GM19025 (cell line): ENCODE data around the gene KCNJ8.
"Not testable (repeated sequence)": the region's sequence is repeated elsewhere in the genome, so short reads cannot be mapped to it uniquely, and the experiment has no call there.

Experiments
- ATAC-seq: cut with Tn5 transposase; IDR thresholded peaks from one replicate; pipeline ENCODE4 v1.9.1; 2021; ENCODE audit warnings: mild to moderate bottlenecking, low read depth, moderate library complexity; ENCODE audit not compliant: unreplicated experiment

The KCNJ8 gene

DNA sequence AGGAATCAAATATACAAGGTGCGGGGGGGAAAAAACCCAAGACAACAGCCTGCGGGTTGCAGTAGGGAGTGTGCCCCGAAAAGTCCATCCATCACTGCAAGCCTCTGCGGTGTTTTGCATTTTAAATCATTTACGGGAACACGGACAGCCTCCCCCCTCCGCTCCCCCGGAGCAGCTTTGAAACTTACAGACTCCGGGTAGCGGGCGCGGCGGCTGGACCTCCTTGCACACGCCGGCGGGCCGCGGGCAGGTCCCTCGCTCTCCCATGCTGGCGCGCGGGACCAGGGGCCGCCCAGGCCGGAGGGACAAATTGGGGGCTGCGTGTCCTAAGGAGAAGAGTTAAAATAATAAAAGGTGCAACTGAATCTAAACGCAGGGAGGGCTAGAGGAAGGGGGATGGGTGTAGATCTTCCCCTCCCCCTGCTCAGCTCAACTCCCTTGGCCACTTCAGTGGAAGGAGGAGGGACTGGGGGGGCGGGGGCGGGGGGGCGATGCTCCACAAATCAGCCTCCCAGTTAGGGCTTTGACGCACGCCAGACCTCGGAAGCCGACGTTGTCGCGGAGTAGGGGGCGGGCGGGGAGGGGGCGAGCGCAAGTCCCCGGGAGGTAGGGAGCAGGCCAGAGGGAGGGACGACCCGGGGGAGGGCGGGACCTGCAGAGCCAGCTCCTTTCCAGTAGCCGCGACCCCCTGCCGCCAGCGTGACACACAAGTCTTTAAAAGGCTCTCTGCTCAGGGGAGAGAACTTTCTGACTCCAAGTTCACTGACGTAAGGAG lies at the start of gene KCNJ8:
KCNJ8 (minus strand) TSS at position 349 of the 775 bp plus-strand sequence. CDS start 1,090 bp downstream, outside the sequence.
- ATAC-seq: no peak

DNA sequence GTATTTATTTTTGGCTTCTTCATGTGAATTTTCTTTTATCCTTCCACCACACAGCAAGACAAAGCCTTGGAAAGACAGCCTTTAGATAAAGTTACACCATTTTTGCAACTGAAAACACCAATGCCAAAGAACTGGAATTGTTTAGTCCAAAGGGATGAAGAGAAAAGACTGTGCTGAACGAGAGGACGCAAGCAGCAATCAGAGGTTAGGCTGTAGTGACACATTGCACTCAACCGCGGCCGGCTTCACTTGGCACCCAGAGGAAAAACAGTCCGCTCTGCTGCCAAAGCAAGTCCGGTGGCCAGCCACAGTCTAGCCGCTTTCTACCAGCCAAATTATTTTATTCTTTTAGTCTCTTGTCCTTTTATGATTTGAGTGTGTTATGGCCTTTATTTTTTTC lies 49.1 kb upstream of the KCNJ8 start:
- no peak for ATAC-seq

DNA sequence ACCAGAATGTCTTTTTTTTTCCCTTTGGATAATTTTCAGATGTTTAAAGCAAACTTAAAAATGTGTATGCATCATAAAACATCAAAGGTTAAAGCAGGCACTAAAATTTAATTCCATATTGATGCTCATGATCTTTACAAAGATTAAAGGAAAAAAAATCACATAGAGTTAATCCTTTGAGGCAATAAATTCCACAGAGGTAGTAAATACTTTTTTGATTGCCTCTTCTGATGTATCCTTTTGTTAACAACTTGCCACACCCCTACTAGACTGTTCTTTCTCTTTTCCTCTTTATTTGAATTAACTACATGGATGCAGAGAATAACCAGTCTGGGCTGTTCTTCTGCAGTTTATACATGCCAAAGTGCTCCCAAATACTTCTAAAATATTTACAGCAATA lies 45.2 kb upstream of the KCNJ8 start:
- no peak for ATAC-seq

DNA sequence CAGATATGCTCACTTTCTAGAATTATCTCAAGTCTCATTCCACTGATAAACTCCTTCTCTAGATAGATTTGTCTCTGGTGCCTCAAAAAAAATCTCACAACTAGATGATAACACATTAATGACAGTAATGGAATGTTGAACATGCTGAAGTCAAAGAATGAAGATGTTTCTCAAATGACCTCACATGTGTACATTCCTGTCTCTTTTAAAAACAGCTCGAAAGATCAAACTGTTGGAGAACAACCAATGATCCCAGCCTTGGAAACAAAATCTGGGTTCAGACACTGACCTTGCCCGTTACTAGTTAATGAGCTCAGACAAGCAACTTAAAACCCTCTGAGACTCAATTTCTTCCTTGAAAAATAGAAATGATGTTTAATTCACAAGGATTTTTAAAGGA lies 44.7 kb upstream of the KCNJ8 start:
- ATAC-seq: no peak

DNA sequence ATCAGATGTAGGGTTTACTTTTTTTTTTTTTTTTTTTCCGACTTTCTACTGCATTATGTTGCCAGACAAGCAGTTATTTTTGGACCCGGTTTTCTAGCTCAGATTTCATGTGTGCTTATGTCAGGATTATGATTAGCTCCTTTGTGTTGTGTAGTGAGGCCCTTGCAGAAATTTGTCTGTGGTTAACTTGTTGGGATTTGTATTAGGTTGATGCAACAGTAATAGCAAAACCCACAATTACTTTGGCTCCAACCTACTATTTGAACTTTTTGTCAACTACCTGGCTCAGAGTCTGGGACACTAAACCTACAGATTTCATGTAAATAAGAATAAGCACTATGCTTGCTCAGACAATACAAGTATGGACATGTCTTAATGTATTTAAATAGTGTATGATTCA lies 44.1 kb upstream of the KCNJ8 start:
- ATAC-seq: no peak

DNA sequence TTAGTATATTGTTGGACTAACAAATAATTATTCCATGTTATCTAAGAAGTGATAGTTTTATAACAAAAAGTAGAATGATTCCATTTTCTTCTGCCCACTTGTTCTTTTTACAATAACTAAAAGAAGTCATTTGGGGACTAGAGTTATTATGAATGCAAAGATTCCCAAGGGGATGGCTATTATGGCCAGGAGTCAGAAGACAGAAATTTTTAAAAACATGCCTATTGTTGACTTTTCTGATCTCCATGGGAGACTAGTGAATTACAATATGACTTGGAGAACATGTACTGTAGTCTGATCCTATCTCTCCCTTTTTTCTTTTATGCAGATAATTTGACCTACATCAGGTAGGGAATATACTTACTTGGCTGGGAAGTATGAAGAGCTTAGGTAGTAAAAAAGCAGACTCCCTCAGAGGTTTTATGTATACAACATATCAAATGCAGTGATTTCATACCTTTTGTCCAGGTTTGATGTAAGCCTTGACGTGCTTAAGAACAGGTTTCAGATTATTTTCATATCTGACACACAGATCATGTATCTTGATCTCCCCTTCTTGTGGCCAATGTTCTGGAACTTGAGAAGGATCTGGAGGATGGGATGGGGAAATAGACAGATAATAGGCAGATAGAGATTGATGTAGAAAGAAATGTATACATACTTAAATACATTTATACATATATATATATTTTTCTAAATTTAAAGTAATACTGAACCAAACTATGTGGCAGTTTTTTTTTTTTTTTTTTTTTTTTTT lies 41.0 kb upstream of the KCNJ8 start:
- no peak for ATAC-seq

DNA sequence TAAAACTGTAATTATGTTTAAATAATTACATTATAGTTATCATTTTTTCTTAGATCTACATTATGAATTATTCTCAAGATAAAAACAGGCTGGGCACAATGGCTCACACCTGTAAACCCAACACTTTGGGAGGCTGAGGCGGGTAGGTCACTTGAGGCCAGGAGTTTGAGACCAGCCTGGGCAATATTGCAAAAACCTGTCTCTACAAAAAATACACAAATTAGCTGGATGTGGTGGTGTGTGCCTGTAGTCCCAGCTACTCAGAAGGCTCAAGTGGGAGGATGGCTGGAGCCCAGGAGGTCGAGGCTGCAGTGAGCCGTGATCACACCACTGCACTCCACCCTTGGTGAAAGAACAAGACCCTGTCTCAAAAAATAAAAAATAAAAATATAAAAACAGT lies 40.3 kb upstream of the KCNJ8 start:
- ATAC-seq: no peak

DNA sequence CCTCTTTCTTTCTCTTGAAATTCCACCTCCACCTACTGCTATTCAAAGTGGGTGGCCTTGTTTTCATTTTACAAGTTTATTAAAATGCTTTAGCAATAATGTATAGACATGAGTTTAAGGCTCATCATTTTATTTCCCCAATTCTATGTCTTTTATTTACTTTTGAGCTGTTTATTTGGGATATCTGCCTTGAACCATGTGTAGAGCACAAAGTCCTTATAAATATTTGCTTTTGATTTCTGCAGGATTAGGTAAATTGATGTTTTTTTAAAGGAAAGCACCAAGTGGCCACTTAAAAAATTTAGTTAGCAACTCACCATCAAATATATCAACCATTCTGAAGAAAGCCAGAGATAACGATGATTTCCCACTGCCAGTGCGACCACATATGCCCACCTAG lies 39.8 kb upstream of the KCNJ8 start:
- no peak for ATAC-seq

DNA sequence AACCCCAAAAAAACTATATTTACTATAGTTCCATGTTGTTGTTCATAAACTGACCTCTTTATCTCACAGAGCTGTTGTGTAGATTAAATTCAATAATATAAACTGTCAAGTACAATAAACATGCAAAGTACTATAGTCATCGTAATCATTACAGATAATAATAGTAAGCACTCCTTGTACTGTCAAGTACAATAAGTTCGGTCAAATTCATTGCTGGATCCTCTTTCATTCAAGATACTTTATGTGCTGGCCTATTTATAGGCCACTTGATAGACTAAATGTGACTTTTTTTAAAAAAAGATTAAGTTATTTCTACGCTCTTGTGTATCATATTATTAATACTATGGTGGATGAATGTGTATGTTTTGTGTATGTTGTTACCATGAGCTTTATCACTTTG lies 39.2 kb upstream of the KCNJ8 start:
- ATAC-seq: no peak

DNA sequence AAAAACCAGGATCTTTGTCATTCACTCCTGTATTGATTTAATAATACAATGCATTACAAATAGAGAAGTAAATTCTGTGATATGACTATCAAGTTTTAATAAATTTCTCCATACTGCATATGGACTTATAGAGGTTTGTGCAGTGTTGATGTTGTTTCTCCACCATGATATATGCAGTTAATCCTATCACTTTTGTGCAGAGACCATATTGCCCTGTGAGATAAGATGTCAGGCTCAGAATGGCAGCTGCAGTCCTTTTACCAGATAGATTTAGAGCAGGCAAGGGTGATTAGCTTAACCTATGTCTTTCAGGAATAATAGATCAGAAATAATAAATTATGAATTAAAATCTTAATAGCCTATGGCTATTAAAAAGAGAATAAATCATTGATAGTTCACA lies 38.6 kb upstream of the KCNJ8 start:
- no peak for ATAC-seq

DNA sequence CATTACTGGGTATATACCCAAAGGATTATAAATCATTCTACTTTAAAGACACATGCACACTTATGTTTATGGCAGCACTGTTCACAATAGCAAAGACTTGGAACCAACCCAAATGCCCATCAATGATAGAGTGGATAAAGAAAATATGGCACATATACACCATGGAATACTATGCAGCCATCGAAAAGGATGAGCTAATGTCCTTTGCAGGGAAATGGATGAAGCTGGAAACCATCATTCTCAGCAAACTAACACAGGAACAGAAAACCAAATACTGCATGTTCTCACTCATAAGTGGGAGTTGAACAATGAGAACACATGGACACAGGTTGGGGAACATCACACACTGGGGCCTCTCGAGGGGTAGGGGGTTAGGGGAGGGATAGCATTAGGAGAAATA lies 37.8 kb upstream of the KCNJ8 start:
- not testable (repeated sequence) for ATAC-seq

DNA sequence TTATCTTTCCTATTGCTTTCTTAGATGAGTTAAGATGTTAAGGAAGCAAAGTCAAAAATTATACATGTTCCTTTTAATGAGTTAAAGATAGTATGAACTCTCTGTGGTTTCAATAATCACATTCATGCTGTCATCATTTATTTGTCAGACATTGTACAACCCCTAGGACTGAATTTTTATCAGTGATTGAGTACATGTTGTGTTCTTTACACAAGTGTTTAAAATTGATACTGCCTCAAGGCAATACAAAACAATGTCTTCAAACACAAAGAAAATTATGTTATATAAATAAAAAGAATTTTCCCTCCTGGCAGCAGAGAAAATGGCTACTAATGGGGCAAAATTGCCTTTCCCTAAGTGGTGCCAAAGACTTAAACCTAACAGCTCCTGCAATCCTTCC lies 34.6 kb upstream of the KCNJ8 start:
- no peak for ATAC-seq

DNA sequence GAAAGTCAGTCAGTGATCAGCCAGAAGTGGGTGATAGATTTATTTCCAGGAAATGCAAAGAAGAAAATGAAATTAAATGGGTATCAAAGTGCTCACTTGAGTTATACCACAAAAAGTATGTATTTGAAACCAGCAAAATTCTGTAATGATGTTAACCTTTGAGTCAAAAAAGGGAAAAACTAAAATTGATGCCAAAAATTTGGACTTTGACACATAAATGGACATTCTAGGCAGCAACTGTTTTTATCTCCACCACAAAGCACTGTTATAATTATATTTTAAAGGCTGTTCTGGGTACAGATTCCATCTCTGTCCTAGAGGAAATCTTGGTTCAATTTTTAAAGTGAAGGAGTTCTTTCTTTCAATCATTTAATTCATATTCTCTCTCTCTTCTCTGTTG lies 31.7 kb upstream of the KCNJ8 start:
- no peak for ATAC-seq

DNA sequence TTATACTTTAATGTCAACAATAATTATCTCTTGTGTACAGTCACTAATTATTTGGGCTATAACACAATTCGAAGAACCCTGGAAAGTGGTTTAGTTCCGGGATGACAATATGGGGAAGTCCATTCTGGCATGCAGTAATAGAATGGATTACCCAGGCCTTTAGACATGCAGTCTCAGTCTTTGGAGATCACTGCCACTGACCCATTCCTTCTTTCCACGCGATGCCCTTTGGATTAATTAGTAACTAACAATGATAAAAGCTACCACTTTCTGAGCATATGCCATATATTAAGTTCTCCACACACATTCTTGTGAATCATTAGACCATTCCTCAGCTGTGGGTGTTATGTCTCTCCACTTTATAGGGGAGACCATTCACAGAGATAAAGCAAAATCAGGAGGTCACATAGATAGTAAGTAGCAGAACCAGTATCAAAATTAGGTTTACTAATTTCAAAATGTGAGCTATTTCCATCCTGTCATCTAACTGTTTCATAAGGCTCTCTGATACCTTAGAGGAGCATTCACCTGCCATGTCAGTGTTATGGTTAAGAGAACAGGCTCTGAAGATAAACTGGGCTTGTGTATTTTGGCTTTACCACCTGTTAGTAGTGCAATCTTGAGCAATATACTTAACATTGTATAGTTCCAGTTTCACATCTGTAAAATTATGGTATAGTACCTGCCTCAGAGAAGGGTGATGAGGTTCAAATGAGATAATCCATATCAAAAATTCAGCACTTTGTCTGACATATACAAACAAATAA lies 27.2 kb upstream of the KCNJ8 start:
- no peak for ATAC-seq

DNA sequence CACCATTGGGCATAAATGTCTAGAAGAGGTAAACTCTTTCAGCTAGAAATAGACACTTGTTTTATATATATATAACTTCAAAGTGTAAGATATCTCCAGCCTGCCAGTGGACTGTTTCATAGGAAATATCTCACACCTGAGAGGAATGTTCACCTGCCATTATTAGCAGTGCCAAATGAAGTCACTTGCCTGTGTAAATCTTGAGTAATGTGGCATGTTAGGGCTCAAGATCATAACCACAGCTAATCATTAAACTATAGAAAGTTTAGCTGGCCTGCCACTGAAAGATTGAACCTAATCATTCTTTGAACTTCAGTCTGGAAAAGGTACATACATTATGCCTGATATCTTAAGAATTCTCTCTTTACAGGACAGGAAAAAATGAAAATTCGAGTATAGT lies 25.5 kb upstream of the KCNJ8 start:
- ATAC-seq: no peak

DNA sequence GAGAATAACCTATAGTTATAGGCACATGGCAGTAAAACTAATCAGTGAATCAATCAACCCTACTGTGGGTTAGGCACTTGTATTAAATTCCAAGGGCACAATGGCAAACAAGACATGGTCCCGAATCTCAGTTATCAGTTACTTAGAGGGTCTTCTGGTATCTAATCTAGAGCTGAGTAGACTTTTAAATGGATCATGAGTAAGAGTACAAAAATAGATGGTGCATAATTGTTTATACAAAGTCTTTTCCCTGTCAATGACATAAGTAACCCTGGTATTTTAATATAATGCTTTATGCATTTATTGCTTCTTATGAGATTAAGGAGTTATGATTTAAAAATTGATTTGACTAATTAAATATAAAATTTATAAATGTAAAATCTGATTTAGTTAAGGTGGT lies 23.0 kb upstream of the KCNJ8 start:
- no peak for ATAC-seq

DNA sequence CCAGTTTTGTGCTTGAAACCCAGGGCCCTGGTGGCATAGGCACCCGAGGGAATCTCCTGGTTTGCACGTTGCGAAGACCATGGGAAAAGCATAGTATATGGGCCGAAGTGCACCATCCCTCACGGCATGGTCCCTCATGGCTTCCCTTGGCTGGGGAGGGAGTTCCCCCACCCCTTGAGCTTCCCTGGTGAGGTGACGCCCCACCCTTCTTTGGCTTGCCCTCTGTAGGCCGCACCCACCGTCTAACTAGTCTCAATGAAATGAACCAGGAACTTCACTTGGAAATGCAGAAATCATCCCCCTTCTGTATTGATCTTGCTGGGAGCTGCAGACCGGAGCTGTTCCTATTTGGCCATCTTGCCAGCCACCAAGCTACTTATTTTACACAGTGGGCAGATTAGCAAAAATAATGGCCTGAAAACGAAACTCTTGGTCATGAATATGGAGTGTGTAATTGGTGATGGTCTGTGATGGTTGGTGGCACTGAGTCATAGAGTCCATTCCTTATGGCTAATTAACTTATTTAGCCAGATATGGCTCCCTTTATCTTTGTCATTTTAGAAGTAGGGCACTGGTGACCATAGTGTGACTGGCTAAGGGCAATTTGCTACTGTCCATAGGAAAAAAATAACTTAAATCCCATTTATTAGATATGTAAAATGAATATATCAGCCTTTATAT lies 21.3 kb upstream of the KCNJ8 start:
- no peak for ATAC-seq

DNA sequence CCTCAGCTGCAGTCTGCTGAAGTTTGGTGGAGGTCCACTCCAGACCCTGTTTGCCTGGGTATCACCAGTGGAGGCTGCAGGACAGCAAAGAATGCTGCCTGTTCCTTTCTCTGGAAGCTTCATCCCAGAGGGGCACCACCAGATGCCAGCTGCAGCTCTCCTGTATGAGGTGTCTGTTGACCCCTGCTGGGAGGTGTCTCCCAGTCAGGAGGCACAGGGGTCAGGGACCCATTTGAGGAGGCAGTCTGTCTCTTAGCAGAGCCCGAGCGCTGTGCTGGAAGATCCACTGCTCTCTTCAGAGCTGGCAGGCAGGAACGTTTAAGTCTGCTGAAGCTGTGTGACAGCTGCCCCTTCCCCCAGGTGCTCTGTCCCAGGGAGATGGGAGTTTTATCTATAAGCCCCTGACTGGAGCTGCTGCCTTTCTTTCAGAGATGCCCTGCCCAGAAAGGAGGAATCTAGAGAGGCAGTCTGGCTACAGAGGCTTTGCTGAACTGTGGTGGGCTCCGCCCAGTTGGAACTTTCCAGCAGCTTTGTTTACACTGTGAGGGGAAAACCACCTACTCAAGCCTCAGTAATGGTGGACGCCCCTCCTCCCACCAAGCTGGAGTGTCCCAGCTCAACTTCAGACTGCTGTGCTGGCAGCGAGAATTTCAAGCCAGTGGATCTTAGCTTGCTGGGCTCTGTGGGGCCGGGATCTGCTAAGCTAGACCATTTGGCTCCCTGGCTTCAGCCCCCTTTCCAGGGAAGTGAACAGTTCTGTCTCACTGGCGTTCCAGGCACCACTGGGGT lies 20.5 kb upstream of the KCNJ8 start:
- ATAC-seq: not testable (repeated sequence)

DNA sequence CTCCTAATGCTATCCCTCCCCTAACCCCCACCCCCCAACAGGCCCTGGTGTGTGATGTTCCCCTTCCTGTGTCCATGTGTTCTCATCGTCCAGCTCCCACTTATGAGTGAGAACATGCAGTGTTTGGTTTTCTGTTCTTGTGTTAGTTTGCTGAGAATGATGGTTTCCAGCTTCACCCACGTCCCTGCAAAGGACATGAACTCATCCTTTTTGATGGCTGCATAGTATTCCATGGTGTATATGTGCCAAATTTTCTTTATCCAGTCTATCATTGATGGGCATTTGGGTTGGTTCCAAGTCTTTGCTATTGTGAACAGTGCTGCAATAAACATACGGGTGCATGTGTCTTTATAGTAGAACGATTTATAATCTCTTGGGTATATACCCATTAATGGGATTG lies 15.2 kb upstream of the KCNJ8 start:
- ATAC-seq: not testable (repeated sequence)
